ENCODE measurements around the gene FARS2. TPM values are rescaled to one million over a fixed set of nuclear protein-coding genes. Genes with fewer than 3 reads are reported as not detected.

The FARS2 gene
- total and polyA plus RNA-seq, 9 of the 15 experiments (the other 6 are each of a cell fraction or from before 2014, with no cell fraction given): 16.5 to 62.2 (median 27.0) TPM

DNA sequence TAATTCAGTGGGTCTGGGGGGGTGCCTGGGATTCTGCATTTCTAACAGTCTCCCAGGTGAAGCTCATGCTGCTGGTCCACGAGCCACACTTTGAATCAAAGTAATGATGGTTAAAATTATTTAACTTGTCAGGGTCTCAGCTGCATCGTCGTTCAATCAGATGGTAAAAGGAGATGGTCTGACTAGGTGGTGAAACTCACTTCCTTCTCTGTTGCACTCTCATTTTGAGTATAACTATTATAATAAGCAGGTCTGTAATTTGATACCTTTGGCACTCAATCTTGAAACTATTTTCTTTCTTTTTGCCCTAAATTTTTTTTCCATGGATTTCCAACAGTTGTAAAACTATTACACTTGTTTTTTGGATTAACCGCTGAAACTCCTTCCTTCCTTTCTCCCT, 292.5 kb downstream of the FARS2 start:
- DNase-seq (ENCODE audit: extremely low read depth in 1 of 4, low spot score in 3 of 4) (no peak), FAIRE-seq (no peak), ATAC-seq (no peak)
- Histone ChIP-seq H3K36me3 (ENCODE audit: control insufficient read depth, insufficient read depth, low read length) (no peaks in the 10 kb centered on the region), H4K20me1 (replicated peaks; ENCODE audit: control insufficient read depth, insufficient read depth, low read length) (no peaks in the 10 kb centered on the region), H3K4me3 (no peak overlapping the region), H3K27me3 (ENCODE audit: control insufficient read depth in 2 of 2, insufficient read depth in 2 of 2, low read length in 2 of 2) (no peaks in the 10 kb centered on the region), H3K27ac (ENCODE audit: extremely low read depth, low read depth, low read length) (no peak overlapping the region), H2AFZ (ENCODE audit: low read depth, low read length) (no peak overlapping the region), H3K79me2 (ENCODE audit: control insufficient read depth, insufficient read depth, low read length) (no peaks in the 10 kb centered on the region), H3K9me3 (replicated peaks; ENCODE audit: control insufficient read depth, insufficient read depth, low read depth, low read length) (no peaks in the 10 kb centered on the region), H3K4me2 (ENCODE audit: insufficient read depth, low read length) (no peak overlapping the region), H3K9me1 (ENCODE audit: control insufficient read depth, insufficient read depth, low read length) (no peaks in the 10 kb centered on the region), H3K9ac (ENCODE audit: insufficient read depth in 1 of 2, low read depth in 2 of 2, low read length in 2 of 2) (no peak overlapping the region), H3K4me1 (replicated peaks in 1 of 2; ENCODE audit: control insufficient read depth in 2 of 2, insufficient read depth in 2 of 2, low read length in 2 of 2) (no peaks in the 10 kb centered on the region; a peak in 1 of 5 replicates)
- CTCF ChIA-PET (ENCODE audit: low intra/inter-chr PET ratio): no interaction called here
- BruUV-seq (replicated peaks): no TSS peak
- 49% methylated on average over 4 of the region's 4 CpGs for WGBS (ENCODE audit: insufficient coverage, low coverage, missing lambda C conversion rate)
- in situ Hi-C loops (cut with MboI): no loop called here
- POLR2A ChIA-PET: interaction anchor here (1.1 kb wide), 1 partner anchor 308 kb away, joined by 3 read pairs; no protein-coding TSS in a partner anchor
- intact Hi-C loops (cut with micrococcal nuclease): no loop called here
- TF ChIP-seq, protein P1, sequence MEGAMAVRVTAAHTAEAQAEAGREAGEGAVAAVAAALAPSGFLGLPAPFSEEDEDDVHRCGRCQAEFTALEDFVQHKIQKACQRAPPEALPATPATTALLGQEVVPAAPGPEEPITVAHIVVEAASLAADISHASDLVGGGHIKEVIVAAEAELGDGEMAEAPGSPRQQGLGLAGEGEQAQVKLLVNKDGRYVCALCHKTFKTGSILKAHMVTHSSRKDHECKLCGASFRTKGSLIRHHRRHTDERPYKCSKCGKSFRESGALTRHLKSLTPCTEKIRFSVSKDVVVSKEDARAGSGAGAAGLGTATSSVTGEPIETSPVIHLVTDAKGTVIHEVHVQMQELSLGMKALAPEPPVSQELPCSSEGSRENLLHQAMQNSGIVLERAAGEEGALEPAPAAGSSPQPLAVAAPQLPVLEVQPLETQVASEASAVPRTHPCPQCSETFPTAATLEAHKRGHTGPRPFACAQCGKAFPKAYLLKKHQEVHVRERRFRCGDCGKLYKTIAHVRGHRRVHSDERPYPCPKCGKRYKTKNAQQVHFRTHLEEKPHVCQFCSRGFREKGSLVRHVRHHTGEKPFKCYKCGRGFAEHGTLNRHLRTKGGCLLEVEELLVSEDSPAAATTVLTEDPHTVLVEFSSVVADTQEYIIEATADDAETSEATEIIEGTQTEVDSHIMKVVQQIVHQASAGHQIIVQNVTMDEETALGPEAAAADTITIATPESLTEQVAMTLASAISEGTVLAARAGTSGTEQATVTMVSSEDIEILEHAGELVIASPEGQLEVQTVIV (CRISPR knock-in tag; IDR thresholded peaks at IDR 0.05; ENCODE audit: borderline replicate concordance): no peak
- no peak for TF ChIP-seq RBFOX2 (IDR thresholded peaks at IDR 0.05; ENCODE audit: low read depth, low read length)
- TF ChIP-seq LARP7 (IDR thresholded peaks at IDR 0.05): no peak
- TF ChIP-seq ZNF263 (CRISPR knock-in tag; IDR thresholded peaks at IDR 0.05; ENCODE audit: borderline replicate concordance): no peak
- no peak for TF ChIP-seq GABPA (tag; conservative IDR thresholded peaks at IDR 0.05; ENCODE audit: low read depth)
- TF ChIP-seq KDM4B (IDR thresholded peaks at IDR 0.05; ENCODE audit: borderline replicate concordance in 2 of 2, low read depth in 1 of 2): no peak
- TF ChIP-seq RUNX1 (IDR thresholded peaks at IDR 0.05; ENCODE audit: low read depth): no peak
- TF ChIP-seq, protein P2, sequence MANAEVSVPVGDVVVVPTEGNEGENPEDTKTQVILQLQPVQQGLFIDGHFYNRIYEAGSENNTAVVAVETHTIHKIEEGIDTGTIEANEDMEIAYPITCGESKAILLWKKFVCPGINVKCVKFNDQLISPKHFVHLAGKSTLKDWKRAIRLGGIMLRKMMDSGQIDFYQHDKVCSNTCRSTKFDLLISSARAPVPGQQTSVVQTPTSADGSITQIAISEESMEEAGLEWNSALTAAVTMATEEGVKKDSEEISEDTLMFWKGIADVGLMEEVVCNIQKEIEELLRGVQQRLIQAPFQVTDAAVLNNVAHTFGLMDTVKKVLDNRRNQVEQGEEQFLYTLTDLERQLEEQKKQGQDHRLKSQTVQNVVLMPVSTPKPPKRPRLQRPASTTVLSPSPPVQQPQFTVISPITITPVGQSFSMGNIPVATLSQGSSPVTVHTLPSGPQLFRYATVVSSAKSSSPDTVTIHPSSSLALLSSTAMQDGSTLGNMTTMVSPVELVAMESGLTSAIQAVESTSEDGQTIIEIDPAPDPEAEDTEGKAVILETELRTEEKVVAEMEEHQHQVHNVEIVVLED (CRISPR knock-in tag; IDR thresholded peaks at IDR 0.05): no peak
- TF ChIP-seq ZFPM2 (CRISPR knock-in tag; IDR thresholded peaks at IDR 0.05): no peak
- no peak for TF ChIP-seq DMBX1 (CRISPR knock-in tag; IDR thresholded peaks at IDR 0.05; ENCODE audit: borderline replicate concordance)
- TF ChIP-seq ARHGAP35 (IDR thresholded peaks at IDR 0.05; ENCODE audit: partially characterized antibody): no peak
- TF ChIP-seq, protein P3, sequence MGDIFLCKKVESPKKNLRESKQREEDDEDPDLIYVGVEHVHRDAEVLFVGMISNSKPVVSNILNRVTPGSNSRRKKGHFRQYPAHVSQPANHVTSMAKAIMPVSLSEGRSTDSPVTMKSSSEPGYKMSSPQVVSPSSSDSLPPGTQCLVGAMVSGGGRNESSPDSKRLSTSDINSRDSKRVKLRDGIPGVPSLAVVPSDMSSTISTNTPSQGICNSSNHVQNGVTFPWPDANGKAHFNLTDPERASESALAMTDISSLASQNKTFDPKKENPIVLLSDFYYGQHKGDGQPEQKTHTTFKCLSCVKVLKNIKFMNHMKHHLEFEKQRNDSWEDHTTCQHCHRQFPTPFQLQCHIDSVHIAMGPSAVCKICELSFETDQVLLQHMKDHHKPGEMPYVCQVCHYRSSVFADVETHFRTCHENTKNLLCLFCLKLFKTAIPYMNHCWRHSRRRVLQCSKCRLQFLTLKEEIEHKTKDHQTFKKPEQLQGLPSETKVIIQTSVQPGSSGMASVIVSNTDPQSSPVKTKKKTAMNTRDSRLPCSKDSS (IDR thresholded peaks at IDR 0.05; ENCODE audit: low read depth, partially characterized antibody): no peak
- no peak for TF ChIP-seq MAFF (IDR thresholded peaks at IDR 0.05; ENCODE audit: low read length)
- TF ChIP-seq, protein P4, sequence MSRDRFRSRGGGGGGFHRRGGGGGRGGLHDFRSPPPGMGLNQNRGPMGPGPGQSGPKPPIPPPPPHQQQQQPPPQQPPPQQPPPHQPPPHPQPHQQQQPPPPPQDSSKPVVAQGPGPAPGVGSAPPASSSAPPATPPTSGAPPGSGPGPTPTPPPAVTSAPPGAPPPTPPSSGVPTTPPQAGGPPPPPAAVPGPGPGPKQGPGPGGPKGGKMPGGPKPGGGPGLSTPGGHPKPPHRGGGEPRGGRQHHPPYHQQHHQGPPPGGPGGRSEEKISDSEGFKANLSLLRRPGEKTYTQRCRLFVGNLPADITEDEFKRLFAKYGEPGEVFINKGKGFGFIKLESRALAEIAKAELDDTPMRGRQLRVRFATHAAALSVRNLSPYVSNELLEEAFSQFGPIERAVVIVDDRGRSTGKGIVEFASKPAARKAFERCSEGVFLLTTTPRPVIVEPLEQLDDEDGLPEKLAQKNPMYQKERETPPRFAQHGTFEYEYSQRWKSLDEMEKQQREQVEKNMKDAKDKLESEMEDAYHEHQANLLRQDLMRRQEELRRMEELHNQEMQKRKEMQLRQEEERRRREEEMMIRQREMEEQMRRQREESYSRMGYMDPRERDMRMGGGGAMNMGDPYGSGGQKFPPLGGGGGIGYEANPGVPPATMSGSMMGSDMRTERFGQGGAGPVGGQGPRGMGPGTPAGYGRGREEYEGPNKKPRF (IDR thresholded peaks at IDR 0.05; ENCODE audit: low read depth, low read length): no peak
